ENCODE results near the gene GRIK4.

Gene GRIK4

DNA sequence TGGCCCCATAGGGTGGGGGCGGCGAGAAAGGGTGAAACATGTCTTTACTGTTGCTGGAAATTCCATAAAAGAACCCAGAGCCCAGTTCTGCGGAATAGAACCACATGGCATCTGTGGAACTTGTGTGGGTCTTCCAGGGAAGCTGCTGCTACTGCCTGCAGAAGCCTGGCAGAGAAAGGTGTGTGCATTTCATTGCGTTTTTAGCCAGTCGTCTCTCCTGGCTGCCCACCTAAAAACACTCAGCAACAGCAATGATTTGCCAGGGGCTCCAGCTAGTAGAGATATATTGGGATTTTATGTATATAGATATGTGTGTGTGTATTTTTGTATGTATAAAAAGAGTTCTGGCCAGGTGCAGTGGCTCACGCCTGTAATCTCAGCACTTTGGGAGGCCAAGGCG lies 385.1 kb downstream of the GRIK4 start:
- DNase-seq = no peak

DNA sequence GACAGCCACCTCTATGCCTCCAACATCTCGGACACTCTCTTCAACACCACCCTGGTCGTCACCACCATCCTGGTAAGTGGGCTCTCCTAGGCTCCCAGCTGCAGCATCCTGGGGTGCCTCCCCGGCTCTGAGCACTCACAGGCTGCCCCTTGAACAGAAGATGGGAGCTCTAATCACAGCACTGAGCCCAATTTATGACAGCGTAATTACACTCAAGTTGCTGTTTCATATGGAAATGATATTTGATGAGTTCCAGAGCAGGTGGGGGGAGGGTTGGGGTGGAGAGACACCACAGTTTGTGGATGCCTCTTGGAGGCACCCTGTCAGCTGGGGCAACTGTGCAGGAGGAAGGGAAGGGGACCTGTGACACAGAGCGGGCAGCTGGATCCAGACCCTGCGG lies 387.0 kb downstream of the GRIK4 start:
- no peak for DNase-seq

DNA sequence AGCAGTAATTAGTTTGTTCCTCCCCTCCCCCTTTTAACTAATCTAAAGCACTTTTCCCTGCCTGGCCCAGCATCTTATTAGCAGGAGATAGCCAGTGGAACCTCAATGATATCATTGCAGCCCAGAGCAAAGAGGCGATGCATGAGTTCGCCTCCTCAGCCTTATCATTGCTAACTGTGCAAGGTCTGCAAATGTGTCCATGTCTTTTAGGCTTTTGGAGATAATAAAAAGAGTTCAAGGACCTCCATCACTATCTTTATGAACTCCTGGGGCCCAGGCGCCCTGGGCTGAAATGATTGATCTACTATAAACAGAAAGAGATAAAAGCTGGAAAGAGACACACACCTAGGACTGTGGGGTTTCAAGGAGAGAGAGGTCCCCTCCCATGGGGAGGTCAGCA lies 388.2 kb downstream of the GRIK4 start:
- no peak for DNase-seq

DNA sequence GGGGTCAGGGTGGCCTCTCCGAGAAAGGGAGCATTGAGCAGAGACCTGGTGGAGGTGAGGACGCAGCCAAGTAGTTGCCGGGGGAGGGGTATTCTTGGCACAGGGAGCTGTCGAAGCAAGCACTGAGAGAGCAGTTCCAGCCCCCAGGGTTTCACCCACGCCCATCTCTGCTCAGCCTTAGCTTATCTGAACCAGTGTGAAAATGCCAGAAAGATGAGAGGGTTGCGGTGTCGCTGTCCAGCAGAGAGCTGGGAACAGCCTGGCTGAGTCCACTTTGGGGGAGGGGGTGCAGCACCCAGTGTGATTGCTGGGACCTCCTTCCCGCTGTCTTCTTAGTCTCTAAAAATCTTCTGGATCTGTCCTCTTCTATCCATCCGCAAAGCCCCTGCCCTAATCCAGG lies 389.1 kb downstream of the GRIK4 start:
- no peak for DNase-seq

DNA sequence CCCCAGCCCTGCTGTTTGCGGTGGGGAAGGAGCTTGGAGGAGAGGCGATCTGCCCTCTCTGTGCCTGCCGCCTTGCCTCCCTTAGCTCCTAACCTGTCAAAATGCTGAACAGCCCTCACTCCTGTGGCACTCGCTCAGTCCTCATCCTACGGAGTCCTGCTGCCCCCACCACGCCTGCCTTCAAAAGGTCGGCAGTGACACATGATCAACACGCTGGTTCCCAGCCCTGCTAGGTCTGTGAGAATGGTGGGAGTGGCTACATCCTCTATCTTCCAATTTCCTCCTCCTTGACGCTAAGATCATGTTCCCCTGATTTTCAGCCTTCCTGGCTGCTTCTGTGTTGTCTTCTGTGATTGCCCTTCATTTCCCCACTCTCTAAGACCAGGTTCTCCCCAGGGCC lies 392.1 kb downstream of the GRIK4 start:
- no peak for DNase-seq

DNA sequence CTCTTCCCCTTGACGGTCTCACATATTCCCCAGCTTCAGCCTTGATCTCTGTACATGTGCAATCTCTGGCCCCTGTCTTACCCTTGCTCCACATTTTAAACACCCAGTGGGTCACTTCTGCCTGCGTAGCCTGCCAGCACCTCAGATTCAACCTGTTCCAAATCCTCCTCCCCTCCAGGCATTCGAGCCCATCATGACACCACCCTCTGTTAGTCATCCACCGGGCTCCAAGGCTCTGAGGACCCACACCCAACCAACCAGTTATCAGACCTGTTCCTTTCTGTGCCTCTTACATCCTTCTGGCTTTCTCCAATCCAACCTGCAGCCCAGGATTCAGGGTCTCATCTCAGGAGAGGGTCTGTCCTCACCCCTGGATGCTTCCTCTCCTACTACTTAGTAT lies 392.6 kb downstream of the GRIK4 start:
- no peak for DNase-seq

DNA sequence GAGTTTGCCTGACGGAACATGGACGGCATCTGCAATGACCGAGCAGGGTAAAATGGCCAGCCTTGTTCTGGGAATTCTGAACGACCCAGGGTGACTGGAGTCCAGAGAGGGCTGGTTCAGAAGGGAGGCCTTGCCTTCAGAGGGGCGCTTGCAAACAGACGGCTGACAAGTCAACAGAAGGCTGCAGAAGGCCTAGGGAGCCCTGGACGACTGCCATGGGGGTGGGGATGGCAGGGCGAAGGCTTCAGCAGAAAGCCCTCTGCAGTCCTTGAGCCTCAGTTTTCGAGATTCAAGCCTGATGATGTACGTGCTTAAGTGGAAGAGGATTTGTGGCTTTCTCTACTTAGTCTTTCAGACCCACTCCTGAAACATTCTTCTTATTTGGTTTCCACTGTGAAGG lies 395.2 kb downstream of the GRIK4 start:
- DNase-seq = no peak

DNA sequence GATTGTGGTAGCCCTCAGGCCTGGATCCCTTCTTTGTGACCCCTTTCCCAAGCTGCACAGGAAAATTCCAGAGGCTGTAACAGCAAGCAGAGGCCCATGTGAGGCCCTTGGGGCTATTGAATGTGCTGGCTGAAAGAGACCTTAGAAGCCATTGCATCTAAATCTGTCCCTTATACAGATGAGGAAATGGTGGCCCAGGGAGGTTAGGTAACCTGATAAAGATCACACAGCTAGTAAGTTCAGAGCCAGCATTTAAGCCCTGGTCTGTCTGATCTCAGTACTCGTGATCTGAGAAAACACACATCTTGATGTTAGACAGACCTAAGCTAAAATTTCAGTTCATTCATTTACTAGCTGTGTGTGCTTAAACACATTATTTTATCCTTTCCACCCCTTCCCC lies 396.4 kb downstream of the GRIK4 start:
- no peak for DNase-seq

DNA sequence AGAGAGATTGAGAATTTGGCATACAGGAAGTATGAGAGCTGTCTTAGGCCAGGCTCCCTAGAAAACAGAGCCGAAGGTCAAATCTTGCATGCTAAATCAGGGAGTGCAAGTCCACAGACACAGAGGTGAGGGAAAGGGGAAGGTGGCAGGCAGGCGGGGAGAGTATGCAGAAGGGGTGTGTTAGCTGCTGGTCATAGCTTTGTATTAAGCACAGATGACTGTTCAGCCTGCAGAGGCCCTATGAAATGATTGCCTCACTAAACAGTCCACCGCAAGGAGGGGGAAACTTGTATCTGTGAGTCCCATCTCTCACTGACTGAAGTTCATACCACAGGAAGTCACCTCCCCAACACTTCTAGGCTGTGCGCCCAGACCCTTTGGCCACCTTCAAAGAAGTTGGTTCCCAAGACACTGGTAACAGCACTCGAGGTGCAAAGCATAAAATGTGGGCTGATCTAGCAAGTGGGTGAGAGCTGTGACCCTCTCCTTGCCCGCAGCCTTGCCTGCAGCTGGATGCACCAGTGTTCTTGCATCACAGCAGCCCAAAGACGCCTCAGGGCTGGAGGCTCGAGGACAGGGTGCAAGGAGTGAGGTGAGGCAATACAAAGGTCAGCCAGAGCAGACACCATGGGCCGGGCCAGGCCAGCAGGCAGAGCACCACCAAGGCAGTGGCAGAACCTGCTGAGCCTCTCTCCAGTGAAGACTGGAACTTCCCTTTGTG lies 397.1 kb downstream of the GRIK4 start:
- DNase-seq = no peak

DNA sequence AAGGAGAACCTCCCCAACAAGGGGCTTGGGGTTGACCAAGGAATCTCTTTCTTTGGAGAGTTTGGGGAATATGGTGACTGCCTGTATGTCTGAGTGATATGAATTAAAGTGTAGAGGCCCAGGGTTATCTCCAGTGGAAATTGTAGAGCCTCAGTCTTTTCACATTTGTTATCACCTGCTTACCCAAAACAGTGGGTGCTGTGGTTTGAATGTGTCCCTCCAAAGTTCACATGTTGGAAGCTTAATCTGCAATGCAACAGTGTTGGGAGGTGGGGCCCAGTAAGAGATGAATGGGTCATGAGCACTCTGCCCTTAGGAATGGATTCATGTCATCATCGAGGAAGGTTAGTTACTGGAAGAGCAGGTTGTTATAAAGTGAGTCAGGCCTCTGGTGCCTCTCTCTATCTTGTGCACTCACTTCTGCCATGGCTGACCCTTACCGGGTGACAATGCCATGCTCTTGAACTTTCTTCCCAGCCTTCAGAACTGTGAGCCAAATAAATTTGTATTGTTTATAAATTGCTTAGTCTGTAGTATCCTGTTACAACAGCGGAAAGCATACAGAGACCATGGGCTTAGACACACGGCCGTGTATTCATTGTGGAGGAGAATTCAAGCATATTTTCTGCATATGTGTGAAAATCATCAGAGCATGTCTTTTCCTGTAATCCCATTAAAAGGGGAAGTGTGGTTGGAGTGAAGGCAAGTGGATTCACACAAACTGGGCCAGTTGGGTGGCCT lies 398.3 kb downstream of the GRIK4 start:
- no peak for DNase-seq

DNA sequence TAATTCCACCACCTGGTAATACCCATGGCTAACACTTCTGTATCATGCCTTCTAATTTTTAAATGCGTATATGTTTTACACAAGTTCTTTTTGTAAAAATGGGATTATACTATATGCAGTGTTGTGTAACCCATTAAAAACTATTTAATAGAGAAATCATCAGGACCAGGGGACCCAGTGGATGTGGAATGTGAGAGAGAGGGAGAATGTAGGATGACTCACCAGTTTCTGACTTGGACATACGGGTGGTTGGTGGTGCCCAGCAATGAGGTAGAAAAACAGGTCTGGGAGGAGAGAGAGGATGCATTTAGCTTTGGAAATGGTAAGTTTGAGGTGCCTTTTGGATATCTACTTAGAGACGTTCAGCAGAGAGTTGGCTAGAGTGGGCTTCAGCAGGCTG lies 400.4 kb downstream of the GRIK4 start:
- no peak for DNase-seq

DNA sequence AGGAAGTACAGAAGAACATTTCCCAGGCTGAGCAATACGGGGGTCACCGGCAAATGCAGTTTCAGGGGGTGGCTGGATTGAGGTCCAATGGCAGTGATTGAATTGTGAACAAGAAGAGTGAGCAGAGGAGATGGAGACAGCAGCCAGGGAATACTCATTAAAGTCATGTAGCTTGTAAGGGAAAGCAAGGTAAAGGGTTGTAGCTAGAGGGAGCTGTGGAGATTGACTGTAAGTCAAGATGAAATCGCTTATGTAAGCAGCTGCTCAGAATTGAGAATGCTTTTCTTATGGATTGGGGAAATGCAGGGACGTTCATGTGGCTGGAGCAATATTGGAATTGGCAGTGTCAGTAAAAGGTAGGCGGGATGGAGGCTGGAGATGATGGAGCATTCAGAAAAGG lies 401.0 kb downstream of the GRIK4 start:
- DNase-seq = no peak

DNA sequence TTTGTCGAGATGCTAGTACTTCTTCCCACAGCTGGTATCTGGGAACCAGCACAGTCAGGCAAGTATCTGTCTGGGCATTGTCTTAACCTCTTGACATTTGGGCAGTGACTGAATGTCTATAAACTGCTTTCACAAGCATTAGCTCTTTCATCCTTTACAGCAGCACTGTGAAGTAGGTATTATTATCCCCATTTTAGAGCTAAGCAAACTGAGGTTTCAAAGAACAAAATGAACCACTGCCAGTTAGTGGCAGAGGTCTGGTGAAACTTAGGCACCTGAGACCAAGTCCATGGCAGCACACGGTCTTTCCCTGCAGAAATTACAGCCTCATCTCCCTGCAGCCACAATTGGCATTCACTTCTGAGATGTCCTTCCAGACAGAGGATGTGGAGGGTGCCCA lies 401.4 kb downstream of the GRIK4 start:
- no peak for DNase-seq

DNA sequence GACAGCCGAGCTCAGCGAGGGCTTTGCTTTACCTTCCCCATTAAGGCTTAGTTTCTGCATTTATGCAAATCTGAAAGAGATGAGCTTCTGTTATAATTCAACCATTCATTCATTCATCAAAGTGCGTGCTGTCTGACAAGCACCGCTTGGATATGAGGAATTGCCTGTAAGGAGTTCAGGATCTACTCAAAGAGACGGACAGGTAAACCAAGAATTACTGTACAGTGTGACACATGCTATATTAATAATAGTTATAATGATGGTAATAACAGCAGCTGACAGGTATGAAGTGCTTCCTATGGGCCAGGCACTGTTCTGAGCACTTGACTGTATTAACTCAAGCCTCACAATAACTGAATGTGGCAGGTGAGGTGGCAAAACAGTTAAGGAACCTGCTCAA lies 402.5 kb downstream of the GRIK4 start:
- DNase-seq = no peak

DNA sequence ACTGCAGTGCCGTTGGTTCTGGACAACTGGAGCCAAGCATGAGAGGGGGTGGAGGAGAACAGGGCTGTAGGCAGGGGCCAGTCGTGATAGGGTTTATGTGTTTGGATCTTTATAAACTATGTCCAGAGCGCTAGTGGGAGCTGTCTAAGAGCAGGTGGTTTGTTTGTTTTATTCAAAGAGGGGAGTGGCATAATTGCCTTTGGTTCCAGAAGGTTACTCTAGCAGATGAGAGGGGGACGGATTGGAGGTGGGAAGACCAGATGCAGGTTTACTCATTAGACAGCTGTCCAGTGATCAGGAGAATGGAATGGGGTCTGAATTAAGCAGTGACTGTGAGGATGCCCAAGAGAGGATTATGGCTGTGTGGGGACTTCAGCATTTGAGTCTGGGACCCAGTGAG lies 403.1 kb downstream of the GRIK4 start:
- no peak for DNase-seq

DNA sequence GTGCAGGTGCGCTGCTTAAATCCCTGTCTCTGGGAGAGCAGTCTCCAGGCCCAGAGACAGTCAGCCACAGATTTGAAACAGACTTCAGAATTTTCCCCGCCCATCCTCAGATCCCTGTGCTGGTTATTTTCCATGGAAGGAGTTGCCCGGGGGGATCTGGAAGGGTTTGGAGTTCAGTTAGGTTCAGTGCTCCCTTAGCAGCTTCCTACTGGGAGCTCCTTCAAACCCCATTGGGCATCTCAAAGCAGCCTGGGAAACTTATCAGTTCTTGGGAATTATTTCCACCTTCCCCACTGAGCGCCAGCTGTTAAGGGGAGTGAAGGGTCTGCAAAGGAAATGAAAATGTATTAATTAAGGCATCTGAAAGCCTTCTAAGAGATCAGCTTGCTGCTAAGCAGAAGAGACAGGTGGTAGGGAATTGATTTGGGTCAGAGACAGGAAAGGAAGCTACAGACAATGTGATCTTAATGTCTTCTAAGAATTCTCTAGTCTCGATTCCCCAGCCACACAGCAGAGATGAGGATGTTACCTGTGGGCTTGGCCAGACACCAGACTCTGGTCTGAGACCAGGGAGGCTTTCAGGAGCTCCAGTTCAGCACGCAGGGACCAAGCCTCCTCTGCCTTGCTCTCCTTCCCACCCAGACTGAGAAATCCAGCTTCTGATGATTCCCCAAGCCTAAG lies 406.2 kb downstream of the GRIK4 start:
- DNase-seq = no peak

DNA sequence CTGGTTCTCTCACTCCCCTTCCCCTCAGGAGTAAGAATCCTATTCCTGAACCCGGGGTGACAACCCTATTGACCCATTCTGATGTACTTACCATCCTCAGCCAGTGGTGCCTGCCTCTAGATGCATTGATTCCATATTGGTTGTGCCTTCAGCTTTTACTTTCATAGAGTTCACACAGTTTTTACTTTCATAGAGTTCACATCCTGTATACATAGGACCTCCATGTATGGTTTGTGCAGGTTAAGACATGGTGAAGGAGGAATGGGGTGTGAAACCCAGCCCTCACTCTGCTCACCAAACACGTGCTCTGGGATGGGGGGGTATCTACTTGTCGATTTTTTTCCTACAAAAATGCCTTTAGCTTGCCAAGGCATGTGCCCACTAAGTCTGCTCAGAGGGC lies 406.7 kb downstream of the GRIK4 start:
- DNase-seq = no peak

DNA sequence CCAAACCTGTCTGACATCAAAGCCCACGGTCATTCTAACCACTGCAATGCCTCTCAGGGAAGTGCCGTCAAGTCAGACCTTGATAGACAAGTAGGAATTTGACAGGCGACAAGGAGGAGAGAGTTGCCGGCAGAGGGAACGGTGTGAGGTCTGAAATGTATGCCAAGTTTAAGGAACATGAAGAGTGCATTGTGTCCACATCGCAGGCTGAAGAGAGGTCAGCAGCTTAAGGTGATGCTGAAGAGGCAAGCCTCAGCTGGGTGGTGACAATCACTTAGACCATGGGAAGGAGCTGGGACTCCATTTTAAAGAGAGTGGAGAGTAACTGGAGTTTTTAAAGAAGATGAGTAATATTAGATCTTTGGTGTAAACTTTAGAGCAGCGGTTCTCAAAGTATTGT lies 407.5 kb downstream of the GRIK4 start:
- no peak for DNase-seq

DNA sequence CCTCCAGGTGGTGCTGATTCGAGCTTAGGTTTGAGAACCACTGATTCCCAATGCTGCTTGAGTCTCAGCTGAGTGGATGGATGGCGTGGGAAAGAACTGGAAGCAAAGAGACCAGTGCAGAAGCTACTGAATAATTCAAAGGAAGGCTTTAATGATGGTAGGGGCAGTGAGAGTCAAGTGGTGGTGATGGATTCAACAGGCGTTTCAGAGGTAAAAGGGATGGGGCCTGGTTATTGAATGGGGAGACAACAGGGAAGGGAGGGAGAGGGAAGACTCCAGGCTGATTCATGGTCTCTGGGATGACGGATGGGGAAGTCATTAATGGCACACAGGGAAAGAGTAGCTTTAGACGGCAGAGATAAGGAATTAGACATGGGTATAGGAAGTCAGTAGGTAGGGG lies 408.0 kb downstream of the GRIK4 start:
- DNase-seq = no peak

DNA sequence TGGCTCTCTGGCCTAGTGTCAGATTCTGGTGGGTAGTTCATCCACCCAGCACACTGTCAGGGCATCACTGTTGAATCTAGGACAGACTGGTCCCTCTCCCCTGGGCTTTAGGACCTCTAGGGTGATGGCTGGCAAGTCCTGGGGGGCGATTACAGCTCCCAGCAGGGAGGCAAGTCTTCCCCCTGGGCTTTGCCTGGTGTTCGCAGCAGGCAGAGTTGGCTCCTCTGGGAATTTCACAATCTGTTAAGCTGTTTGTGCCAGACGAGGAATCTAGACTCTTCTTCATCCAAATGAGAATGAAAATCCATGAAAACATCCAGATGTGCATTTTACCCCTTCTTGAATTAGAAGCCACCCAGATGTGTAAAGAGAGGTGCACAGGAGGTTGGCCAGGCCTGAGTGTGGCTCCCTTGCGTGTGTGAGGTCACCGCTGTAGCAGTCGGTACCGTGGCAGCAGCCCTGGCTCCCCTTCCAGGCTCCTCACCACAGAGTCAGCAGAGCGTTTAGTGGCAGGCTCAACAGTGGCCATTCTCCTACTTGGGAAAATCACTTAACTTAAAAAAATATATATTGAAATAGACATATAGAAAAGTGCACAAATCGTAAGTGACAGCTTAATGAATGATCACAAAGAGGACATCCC lies 412.4 kb downstream of the GRIK4 start:
- DNase-seq = no peak

DNA sequence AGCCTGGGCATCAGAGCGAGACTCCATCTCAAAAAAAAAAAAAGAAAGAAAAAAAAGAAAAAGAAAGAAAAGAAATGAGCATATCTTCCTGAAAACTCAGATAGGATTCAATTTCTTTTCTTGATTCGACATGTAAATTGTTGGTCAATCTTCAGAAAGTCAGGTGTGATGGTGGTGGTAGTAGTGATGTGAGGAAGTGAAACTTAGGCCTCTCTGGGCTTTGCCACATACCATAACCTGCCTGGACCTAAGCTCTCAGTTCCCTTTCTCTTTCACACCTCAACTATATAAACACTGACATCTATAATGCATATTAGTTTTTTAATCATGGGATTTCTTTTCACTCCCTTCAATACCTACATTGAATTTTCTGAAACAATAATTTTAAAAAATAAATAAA lies 414.4 kb downstream of the GRIK4 start:
- no peak for DNase-seq

DNA sequence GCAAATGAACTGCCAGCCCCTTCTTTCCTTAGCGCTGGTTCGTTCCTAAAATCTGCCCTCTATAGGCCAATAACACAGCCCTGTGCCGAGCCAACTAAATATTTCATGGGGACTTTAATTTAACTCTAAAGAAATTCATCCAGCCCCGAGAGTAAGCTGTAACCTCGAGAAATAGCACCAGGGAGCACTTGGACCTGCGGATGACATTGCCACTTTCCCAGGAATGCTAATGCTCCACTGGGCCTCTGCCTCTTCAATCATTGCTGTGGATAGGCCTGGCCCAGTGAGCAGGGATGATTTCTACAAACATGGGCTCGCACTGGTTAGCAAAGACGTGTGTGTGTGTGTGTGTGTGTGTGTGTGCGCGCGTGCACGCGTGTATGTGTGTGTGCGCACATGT lies 417.1 kb downstream of the GRIK4 start:
- DNase-seq = no peak

DNA sequence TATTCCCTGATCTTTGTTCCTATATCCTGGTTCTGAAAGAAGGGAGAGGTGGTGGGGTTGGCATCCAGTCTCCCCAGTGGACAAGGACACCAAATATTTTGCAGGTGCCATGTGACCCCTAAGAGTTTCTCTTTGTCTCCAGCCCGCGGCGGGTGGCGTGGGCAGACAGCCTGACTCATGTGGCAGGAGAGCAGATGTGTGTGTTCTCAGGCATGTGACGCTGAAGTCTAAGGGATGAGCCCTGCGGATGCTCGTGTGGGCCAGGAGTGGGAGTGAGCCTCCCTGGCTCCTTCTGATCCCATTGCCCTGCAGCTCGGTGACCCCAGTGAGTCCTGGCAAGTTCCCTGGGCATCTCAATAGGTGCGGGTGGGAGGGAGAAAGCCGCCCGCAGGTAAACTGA lies 417.5 kb downstream of the GRIK4 start:
- no peak for DNase-seq

DNA sequence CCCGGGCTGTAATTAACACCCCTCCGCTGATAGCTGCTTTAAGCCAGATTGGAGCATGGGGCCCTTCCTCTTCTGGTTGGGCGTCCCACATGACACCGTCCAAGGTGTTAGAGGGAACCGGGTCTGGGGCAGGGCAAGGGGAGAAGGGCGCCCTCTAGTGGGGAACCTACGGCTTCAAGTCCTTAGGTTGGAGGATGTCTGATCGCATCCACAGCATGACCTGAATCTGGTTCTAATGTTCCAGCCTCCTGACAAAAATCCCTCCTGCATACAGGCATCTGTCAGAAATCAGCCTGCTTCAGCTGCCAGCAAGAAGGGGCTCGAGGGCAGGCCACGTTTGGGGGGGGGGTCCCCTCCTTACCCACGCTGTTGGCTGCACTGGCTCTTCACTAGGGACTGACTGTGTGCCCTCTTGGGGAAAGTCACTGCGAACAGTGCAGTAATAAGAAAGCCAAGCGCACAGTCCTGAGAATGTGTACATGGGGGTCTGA lies 418.2 kb downstream of the GRIK4 start:
- peak; percentile 6 to 30 for DNase-seq

Measured in NCI-H1930 (cell line).